Activated gamma-delta T cell treated with Interleukin-2 at 50 U/mL for 16 hours (primary cell): ENCODE data around the gene NRF1.
"Not testable (repeated sequence)": the region's sequence is repeated elsewhere in the genome, so short reads cannot be mapped to it uniquely, and the experiment has no call there.

Source experiments
- DNase-seq: peaks from one replicate; pipeline ENCODE4 v3.0.0-alpha.2; 2020

NRF1 gene

GRCh38 chr7:129611246-129612111 is at the start of gene NRF1:
Gene NRF1 (plus strand): TSS chr7:129611720. CDS start chr7:129657352, 45,632 bp downstream.
- peak; percentile 90 for DNase-seq

DNA sequence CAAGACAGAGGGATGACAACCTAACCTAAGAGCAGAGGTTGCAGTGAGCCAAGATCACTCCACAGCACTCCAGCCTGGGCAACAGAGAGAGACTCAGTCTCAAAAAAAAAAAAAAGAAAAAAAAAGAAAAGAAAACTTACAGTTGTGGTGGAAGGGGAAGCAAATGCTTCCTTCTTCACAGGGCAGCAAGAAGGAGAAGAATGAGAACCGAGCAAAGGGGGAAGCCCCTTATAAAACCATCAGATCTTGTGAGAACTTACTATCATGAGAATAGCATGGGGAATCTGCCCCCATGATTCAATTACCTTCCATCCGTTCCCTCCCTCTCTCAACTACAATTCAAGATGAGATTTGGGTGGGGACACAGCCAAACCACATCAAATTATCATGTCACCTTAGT is 45.2 kb upstream of the NRF1 start:
- not testable (repeated sequence) for DNase-seq

GRCh38 chr7:129567377-129567776 is 44.1 kb upstream of the NRF1 start:
- no peak for DNase-seq

- DNase-seq: no peak
These were observed 43.3 kb upstream of the NRF1 start for GRCh38 chr7:129568240-129568639.

GRCh38 chr7:129569326-129569725 is 42.2 kb upstream of the NRF1 start:
- DNase-seq: no peak

GRCh38 chr7:129569811-129570215 is 41.7 kb upstream of the NRF1 start:
- DNase-seq: no peak

DNA sequence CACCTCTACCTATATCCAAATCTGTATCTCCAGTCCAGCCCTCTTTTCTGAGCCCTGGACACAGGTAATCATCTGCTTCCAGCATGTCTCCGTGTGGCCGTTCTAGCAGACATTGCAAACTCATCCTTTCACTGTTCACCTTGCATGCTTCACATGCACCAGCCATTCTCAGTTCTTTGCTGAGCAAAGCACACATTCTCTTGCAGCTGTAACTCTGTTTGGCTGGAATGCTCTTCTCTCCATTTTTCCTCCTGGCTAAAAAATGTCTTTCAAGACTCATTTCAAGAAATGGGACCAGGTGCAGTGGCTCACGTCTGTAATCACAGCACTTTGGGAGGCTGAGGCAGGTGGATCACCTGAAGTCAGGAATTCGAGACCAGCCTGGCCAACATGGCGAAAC is 40.3 kb upstream of the NRF1 start:
- DNase-seq: no peak

- DNase-seq: no peak
These were observed 39.3 kb upstream of the NRF1 start for GRCh38 chr7:129572205-129572604.

GRCh38 chr7:129574487-129574886 is 37.0 kb upstream of the NRF1 start:
- no peak for DNase-seq

GRCh38 chr7:129575699-129576098 is 35.8 kb upstream of the NRF1 start:
- DNase-seq: no peak

DNA sequence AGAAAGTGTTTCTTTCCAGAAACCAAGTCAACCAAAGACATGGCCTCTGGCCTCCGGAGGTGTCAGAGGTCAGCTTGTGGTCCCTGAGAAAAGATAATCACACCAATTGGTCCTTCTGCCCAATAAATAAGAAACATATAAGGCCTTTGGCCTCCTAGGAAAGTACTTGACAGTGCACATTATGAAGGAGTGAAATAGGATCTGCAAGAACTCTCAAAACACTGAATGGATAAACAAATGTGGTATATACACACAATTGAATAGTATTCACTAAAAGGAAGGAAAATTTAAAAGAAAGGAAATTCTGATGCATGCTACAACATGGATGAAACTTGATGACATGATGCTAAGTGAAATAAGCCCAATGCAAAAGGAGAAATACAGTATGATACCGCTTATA is 35.4 kb upstream of the NRF1 start:
- DNase-seq: no peak

GRCh38 chr7:129578829-129579228 is 32.7 kb upstream of the NRF1 start:
- no peak for DNase-seq

DNA sequence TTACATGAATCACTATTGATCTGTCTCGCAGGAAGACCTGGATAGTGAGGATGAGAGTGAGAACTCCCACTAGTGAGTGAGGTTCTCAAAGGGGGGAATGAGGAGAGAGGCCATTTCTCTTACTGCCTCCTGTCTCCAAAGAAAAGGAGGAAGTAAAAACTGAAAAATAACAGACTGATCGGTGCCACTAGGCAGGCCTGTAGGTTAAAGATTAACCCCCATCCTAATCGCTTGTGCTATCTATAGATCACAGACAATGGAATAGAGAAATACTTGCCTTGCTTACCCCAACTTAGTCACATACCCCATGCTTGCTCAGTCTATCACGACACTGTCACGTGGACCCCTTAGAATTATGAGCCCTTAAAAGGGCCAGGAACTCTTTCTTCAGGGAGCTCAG is 25.3 kb upstream of the NRF1 start:
- DNase-seq: not testable (repeated sequence)

- no peak for DNase-seq
These were observed 23.3 kb upstream of the NRF1 start for GRCh38 chr7:129588268-129588667.

- no peak for DNase-seq
These were observed 19.7 kb upstream of the NRF1 start for GRCh38 chr7:129591868-129592267.

DNA sequence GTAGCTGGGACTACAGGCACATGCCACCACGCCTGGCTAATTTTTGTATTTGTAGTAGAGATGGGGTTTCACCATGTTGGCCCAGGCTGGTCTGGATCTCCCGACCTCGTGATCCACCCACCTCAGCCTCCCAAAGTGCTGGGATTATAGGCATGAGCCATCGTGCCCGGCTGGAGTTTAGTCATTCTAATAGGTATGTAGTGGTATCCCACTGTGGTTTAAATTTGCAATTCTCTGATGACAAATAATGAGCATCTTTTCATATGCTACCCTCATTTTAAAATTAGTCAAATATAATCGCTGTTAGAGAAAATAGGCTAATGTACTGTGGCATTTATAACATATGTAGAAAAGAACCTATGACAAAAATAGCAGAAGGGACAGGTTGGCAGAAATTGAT is 15.1 kb upstream of the NRF1 start:
- DNase-seq: not testable (repeated sequence)

GRCh38 chr7:129597672-129598071 is 13.8 kb upstream of the NRF1 start:
- DNase-seq: no peak

DNA sequence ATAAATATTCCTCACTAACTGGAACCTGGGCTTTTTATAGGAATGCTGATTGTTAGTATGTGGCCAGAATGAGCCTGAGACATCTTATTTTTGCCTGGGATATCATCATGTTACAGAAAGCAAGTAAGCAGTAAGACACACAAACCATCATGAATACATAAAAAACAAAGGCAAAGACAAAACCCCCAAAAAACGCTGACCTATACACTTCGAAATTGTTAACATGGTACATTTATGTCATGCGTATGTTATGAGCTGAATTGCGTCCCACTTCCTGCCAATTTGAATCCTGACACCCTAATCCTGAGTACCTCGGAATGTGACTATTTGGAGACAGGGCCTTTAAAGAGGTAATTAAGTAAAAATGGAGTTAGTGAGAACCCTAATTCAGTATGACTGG is 12.3 kb upstream of the NRF1 start:
- DNase-seq: no peak

DNA sequence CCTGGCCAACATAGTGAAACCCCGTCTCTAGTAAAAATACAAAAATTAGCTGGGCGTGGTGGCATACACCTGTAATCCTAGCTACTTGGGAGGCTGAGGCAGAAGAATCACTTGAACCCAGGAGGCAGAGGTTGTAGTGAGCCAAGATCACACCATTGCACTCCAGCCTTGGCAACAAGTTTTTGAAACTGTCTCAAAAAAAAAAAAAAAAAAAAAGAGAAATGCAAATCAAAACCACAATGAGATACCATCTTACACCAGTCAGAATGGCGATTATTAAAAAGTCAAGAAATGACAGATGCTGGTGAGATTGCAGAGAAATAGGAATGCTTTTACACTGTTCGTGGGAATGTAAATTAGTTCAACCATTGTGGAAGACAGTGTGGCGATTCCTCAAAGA is 7.9 kb upstream of the NRF1 start:
- not testable (repeated sequence) for DNase-seq

DNA sequence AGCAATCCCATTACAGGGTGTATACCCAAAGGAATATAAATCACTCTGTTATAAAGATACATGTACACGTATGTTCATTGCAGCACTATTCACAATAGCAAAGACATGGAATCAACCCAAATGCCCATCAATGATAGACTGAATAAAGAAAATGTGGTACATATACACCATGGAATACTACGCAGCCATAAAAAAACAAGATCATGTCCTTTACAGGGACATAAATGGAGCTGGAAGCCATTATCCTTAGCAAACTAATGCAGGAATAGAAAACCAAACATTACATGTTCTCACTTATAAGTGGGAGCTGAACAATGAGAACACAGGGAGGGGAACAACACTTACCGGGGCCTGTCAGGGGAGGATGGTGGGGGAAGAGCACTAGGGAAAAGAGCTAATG is 7.5 kb upstream of the NRF1 start:
- DNase-seq: not testable (repeated sequence)

GRCh38 chr7:129604713-129605437 is 6.6 kb upstream of the NRF1 start:
- no peak for DNase-seq

DNA sequence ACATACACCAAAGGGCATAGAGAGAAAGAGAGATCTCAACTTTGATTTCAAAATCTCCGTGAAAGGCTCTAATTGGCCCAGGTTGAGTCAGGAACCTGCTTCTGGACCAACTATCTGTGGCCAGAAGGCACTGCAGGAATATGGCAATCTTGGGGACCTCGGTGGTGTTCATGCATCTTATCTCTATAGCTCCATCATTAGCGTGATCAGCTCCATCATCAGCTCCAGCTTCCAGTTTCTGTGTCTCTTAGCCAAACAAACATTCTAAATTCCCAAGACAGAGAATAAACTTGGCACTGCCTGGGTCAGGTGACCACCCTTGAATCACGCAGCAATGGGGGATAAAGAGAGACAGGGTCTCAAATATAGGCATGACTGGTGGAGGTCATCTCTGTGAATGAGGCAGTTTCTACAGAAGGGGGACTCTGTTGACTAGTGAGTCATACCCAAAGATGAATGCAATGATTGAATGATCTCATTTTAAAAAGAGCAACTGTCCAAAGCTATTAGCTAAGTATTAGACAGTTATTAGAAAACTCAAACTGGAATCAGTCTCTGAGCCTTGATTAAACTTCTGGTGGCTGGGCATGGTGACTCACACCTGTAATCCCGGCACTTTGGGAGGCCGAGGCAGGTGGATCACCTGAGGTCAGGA is 5.4 kb upstream of the NRF1 start:
- no peak for DNase-seq

GRCh38 chr7:129606803-129607202 is 4.7 kb upstream of the NRF1 start:
- DNase-seq: no peak
